Activated naive CD8-positive, alpha-beta T cell treated with anti-CD3 and anti-CD28 coated beads, Interleukin-2, amount 50 U/mL, for 24 hours (primary cell): ENCODE results near the gene NDC80.
A peak's percentile ranks its signal among the peaks of the same experiment; 100 is the strongest.
"Not testable (repeated sequence)": the region's sequence is repeated elsewhere in the genome, so short reads cannot be mapped to it uniquely, and the experiment has no call there.

Experiments used
- ATAC-seq: fragments of 150-1000 bp; cut with Tn5 transposase; one replicate; pipeline ENCODE4 v1.10.0; 2021
- DNase-seq: peaks from one replicate; pipeline ENCODE4 v3.0.0; 2021
- H3K27ac Mint-ChIP-seq: one replicate; pipeline ENCODE4 v1.8.0; 2021; ENCODE audit warnings: mild to moderate bottlenecking, mixed read lengths
- H3K27me3 Mint-ChIP-seq: one replicate; pipeline ENCODE4 v1.8.0; 2021; ENCODE audit warnings: mixed read lengths
- H3K36me3 Mint-ChIP-seq: one replicate; pipeline ENCODE4 v1.8.0; 2021; ENCODE audit warnings: low read depth, mixed read lengths
- H3K4me1 Mint-ChIP-seq: one replicate; pipeline ENCODE4 v1.8.0; 2021; ENCODE audit warnings: mixed read lengths
- H3K4me3 Mint-ChIP-seq: one replicate; pipeline ENCODE4 v1.8.0; 2021; ENCODE audit warnings: mild to moderate bottlenecking, moderate library complexity, mixed read lengths
- H3K9me3 Mint-ChIP-seq: one replicate; pipeline ENCODE4 v1.8.0; 2021; ENCODE audit warnings: mixed read lengths

NDC80 gene

DNA sequence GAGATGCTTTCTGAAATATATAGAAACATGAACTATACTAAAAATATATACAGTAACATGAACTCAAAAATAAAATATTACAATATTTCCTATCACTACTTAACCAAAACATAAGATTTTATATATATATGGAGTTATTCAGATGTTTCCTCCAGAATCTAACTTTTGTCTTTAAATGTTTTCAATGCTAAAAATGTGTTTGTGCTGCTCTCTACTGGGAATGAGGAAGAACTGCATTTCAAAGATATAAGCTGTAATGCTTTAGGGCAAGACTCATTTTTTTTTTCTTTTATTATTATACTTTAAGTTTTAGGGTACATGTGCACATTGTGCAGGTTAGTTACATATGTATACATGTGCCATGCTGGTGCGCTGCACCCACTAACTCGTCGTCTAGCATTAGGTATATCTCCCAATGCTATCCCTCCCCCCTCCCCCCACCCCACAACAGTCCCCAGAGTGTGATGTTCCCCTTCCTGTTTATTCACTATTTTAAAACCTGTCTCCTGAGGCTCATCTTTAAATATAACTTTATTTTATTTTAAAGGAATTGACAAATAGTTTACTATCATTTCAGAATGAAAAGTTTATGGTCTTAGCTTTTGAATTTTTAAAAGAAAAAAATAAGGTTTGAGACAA, 29.3 kb upstream of the NDC80 start:
- not testable (repeated sequence) for H3K9me3 Mint-ChIP-seq, H3K4me3 Mint-ChIP-seq, ATAC-seq, H3K27me3 Mint-ChIP-seq, H3K27ac Mint-ChIP-seq, DNase-seq, H3K4me1 Mint-ChIP-seq
- H3K36me3 Mint-ChIP-seq: peaks cover 13% of the 10 kb centered on the region

GRCh38 chr18:2545155-2545554, 26.2 kb upstream of the NDC80 start:
- Mint-ChIP-seq H3K36me3 (peaks cover 13% of the 10 kb centered on the region), H3K27me3 (no peaks in the 10 kb centered on the region), H3K9me3 (no peaks in the 10 kb centered on the region), H3K27ac (no peak overlapping the region), H3K4me3 (no peak overlapping the region), H3K4me1 (peaks cover 2% of the 10 kb centered on the region)
- DNase-seq (no peak), ATAC-seq (no peak)

GRCh38 chr18:2547477-2548087, 23.8 kb upstream of the NDC80 start:
- ATAC-seq (no peak), DNase-seq (no peak)
- H3K4me1 Mint-ChIP-seq: peaks cover 2% of the 10 kb centered on the region
- H3K27me3 Mint-ChIP-seq: no peaks in the 10 kb centered on the region
- no peak overlapping the region for H3K4me3 Mint-ChIP-seq
- peaks cover 19% of the 10 kb centered on the region for H3K36me3 Mint-ChIP-seq
- H3K9me3 Mint-ChIP-seq: no peaks in the 10 kb centered on the region
- no peak overlapping the region for H3K27ac Mint-ChIP-seq

- no peak for ATAC-seq
- no peak overlapping the region for H3K27ac Mint-ChIP-seq
- no peaks in the 10 kb centered on the region for H3K27me3 Mint-ChIP-seq
- DNase-seq: no peak
- no peak overlapping the region for H3K4me3 Mint-ChIP-seq
- peaks cover 21% of the 10 kb centered on the region for H3K36me3 Mint-ChIP-seq
- H3K9me3 Mint-ChIP-seq: no peaks in the 10 kb centered on the region
- peaks cover 2% of the 10 kb centered on the region for H3K4me1 Mint-ChIP-seq
Observed at GRCh38 chr18:2549462-2549861, 21.9 kb upstream of the NDC80 start.

DNA sequence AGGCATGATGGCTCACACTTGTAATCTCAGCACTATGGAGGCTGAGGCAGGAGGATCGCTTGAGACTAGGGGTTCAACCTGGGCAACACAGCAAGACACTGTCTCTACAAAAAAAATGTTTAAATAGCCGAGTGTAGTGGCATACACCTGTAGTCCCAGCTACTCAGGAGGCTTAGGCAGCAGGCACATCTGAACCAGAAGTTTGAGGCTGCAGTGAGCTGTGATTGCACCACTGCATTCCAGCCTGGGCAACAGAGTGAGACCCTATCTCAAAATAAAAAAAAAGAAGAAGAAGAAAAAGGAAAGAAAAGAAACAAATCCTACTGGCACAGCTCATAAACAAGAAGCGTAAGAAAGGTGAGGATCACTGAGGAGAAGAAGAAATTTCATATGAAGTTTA, 19.9 kb upstream of the NDC80 start:
- Mint-ChIP-seq H3K9me3 (no peaks in the 10 kb centered on the region), H3K4me3 (no peak overlapping the region), H3K4me1 (peaks cover 2% of the 10 kb centered on the region), H3K36me3 (peaks cover 20% of the 10 kb centered on the region), H3K27ac (no peak overlapping the region), H3K27me3 (no peaks in the 10 kb centered on the region)
- no peak for ATAC-seq
- DNase-seq: no peak

- ATAC-seq (no peak), DNase-seq (no peak)
- Mint-ChIP-seq H3K9me3 (no peaks in the 10 kb centered on the region), H3K27ac (no peak overlapping the region), H3K27me3 (no peaks in the 10 kb centered on the region), H3K36me3 (peaks cover 14% of the 10 kb centered on the region), H3K4me3 (no peak overlapping the region), H3K4me1 (peaks cover 4% of the 10 kb centered on the region)
Observed at GRCh38 chr18:2554696-2555095, 16.7 kb upstream of the NDC80 start.

DNA sequence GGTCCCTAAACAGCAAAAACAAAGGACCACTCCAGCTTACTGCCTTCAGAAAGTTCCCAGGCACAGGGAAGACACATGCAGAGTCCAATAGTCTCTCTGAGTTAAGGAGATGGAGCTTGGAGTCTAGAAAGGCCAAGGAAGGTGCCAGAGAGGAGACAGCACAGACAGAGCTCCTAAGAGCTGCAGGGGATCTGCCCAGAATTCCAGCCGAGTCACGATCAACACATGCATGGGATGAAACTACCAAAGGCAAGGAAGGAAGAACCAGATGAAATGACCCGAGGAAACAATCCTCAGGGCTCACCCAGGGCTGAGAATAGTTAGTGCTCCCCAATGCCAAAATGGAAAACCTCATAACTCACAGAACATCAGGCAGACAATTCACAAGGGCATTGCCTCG, 15.5 kb upstream of the NDC80 start:
- peaks cover 7% of the 10 kb centered on the region for H3K36me3 Mint-ChIP-seq
- H3K4me1 Mint-ChIP-seq: peaks cover 2% of the 10 kb centered on the region
- no peaks in the 10 kb centered on the region for H3K9me3 Mint-ChIP-seq
- H3K27me3 Mint-ChIP-seq: no peaks in the 10 kb centered on the region
- no peak overlapping the region for H3K27ac Mint-ChIP-seq
- no peak for DNase-seq
- no peak overlapping the region for H3K4me3 Mint-ChIP-seq
- ATAC-seq: no peak

DNA sequence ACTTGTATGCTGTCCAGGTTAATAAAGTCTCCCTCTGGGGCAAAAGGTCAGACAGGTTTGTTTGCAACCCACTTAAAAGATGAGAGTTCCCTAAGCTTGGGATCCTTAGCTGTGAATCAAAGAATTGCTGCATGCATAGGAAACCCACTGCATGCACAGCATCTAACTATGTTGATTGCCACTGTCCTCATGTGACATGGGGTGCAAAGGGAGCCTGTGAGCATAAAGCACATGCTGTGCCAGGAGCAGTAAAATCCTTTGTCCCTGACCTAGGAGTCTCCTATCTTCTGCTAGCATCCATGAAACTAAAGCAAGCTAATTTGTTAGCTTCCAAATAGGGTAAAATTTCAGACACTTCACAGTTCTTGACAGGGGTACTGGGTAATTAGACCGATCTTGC, 13.8 kb upstream of the NDC80 start:
- H3K4me3 Mint-ChIP-seq: no peak overlapping the region
- peaks cover 2% of the 10 kb centered on the region for H3K4me1 Mint-ChIP-seq
- no peak for DNase-seq
- no peaks in the 10 kb centered on the region for H3K9me3 Mint-ChIP-seq
- no peaks in the 10 kb centered on the region for H3K27me3 Mint-ChIP-seq
- no peak for ATAC-seq
- no peak overlapping the region for H3K27ac Mint-ChIP-seq
- H3K36me3 Mint-ChIP-seq: peaks cover 10% of the 10 kb centered on the region

DNA sequence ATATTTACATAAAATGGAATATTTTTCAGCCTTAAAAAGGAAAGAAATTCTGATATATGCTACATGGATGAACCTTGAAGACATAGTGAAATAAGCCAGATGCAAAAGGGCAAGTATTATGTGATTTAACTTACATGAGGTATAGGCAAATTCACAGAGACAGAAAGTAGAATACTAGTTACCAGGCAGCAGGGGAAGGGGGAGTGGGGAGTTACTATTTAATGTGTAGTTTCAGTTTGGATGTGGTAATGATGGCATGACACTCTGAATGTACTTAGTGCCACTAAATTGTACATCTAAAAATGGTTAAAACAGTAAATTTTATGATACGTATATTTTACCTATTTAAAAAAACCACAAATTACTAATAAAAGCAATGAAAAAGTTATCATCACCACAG, 12.1 kb upstream of the NDC80 start:
- H3K36me3 Mint-ChIP-seq: peaks cover 16% of the 10 kb centered on the region
- no peaks in the 10 kb centered on the region for H3K9me3 Mint-ChIP-seq
- ATAC-seq: no peak
- peaks cover 3% of the 10 kb centered on the region for H3K4me1 Mint-ChIP-seq
- H3K4me3 Mint-ChIP-seq: no peak overlapping the region
- no peak overlapping the region for H3K27ac Mint-ChIP-seq
- DNase-seq: no peak
- H3K27me3 Mint-ChIP-seq: no peaks in the 10 kb centered on the region

DNA sequence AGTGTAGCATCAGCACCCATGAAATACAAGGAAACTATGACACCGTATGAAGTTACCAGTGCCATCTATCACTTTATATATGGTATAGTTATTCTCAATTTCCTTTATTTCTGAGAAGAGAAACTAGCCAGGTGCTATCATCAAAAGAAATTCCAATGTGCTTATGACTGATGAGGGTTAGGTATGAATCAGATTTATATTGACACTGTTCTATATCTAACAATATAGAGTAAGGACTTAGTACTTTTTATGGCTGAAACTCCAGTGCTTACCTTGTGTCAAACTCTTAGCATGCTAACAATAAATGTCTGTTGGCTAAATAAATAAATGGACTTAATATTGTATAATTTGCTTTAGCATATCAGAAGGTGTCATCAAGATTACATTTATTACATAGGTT, 7.0 kb upstream of the NDC80 start:
- H3K4me1 Mint-ChIP-seq: peaks cover 33% of the 10 kb centered on the region
- ATAC-seq (no peak), DNase-seq (no peak)
- H3K27me3 Mint-ChIP-seq: no peaks in the 10 kb centered on the region
- no peaks in the 10 kb centered on the region for H3K9me3 Mint-ChIP-seq
- H3K4me3 Mint-ChIP-seq: no peak overlapping the region
- H3K36me3 Mint-ChIP-seq: peaks cover 36% of the 10 kb centered on the region
- no peak overlapping the region for H3K27ac Mint-ChIP-seq

- Mint-ChIP-seq H3K27me3 (no peaks in the 10 kb centered on the region), H3K36me3 (peaks cover 37% of the 10 kb centered on the region), H3K9me3 (no peaks in the 10 kb centered on the region), H3K4me1 (peaks cover 54% of the 10 kb centered on the region), H3K27ac (no peak overlapping the region), H3K4me3 (no peak overlapping the region)
- ATAC-seq: no peak
- DNase-seq: no peak
Observed at GRCh38 chr18:2568129-2568528, 3.2 kb upstream of the NDC80 start.

DNA sequence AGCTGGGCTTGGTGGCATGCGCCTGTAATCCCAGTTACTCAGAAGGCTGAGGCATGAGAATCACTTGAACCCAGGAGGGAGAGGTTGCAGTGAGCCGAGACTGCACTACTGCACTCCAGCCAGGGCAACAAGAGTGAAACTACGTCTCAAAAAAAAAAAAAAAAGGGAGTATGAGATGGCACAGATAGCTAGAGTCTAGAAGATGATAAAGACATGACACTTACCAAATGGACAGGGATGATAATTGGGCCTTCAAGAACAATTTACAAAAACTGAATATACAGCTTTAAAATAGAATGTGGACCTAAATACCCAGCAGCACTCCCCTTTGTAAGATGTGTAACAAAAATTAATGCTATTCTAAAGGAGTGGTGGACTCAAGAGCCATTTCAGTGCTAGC, 2.8 kb upstream of the NDC80 start:
- no peak for ATAC-seq
- Mint-ChIP-seq H3K36me3 (peaks cover 39% of the 10 kb centered on the region), H3K9me3 (no peaks in the 10 kb centered on the region), H3K4me1 (peaks cover 57% of the 10 kb centered on the region), H3K4me3 (no peak overlapping the region), H3K27ac (no peak overlapping the region), H3K27me3 (no peaks in the 10 kb centered on the region)
- no peak for DNase-seq

GRCh38 chr18:2569338-2570207, 1.8 kb upstream of the NDC80 start:
- ATAC-seq: no peak
- peaks cover 56% of the 10 kb centered on the region for H3K4me1 Mint-ChIP-seq
- DNase-seq: no peak
- H3K36me3 Mint-ChIP-seq: peaks cover 44% of the 10 kb centered on the region
- no peaks in the 10 kb centered on the region for H3K27me3 Mint-ChIP-seq
- no peaks in the 10 kb centered on the region for H3K9me3 Mint-ChIP-seq
- peak overlapping the region; percentile 11 for H3K27ac Mint-ChIP-seq
- H3K4me3 Mint-ChIP-seq: peak overlapping the region; percentile 99

DNA sequence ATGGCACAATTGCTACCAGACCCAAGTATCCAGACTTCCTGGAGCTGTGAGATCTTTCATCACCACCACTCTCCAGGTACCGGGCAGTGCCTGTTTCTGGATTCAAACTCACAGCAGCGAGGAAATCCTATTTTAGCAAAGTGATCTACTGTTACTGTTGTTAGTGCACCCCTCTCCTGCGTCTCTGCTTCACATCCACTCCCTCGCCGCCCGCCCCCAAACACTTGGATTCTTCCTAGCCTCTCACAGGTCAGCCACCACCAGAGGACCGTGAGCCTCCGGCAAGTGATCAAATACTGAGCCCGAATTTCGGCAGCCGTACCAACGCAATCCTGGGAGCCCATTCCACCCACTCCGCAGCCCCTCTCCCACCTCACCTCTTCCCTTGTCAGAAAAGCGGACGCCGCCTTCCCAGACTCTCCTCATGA, 571 bp upstream of the NDC80 start:
- Mint-ChIP-seq H3K36me3 (peaks cover 47% of the 10 kb centered on the region), H3K9me3 (no peaks in the 10 kb centered on the region), H3K27me3 (no peaks in the 10 kb centered on the region), H3K27ac (peak overlapping the region; percentile 98), H3K4me1 (peaks cover 49% of the 10 kb centered on the region), H3K4me3 (peak overlapping the region; percentile 99)
- ATAC-seq (peak; percentile 51), DNase-seq (peak; percentile 62)

- H3K27ac Mint-ChIP-seq: peak overlapping the region; percentile 98
- ATAC-seq (peak; percentile 4), DNase-seq (no peak)
- peak overlapping the region; percentile 99 for H3K4me3 Mint-ChIP-seq
- H3K9me3 Mint-ChIP-seq: no peaks in the 10 kb centered on the region
- H3K36me3 Mint-ChIP-seq: peaks cover 50% of the 10 kb centered on the region
- peaks cover 48% of the 10 kb centered on the region for H3K4me1 Mint-ChIP-seq
- no peaks in the 10 kb centered on the region for H3K27me3 Mint-ChIP-seq
Observed at GRCh38 chr18:2572171-2572569, 813 bp downstream of the NDC80 start.
